Sigmoid colon (tissue), 7 donors: Measurements from ENCODE around the gene BCAS3. TPM values are rescaled to one million over a fixed set of nuclear protein-coding genes. Genes with fewer than 3 reads are reported as not detected.
A peak's percentile ranks its signal among the peaks of the same experiment; 100 is the strongest.

ENCODE experiments used
- DNase-seq: peaks from one replicate; pipeline ENCODE4 v3.0.0-alpha.2; 2019
- H3K27ac ChIP-seq, 4 donors: fragments of 200-600 bp; sonication (generic); one replicate each; pipeline ENCODE4 v1.5.1; 2016 to 2019; ENCODE audit warnings: mild to moderate bottlenecking in 1 of 4
- H3K27me3 ChIP-seq, 3 donors: fragments of 200-600 bp; sonication (generic); one replicate each; pipeline ENCODE4 v1.5.1; 2019; ENCODE audit warnings: mild to moderate bottlenecking in 1 of 3
- H3K36me3 ChIP-seq, 4 donors: fragments of 200-600 bp; sonication (generic); one replicate each; pipeline ENCODE4 v1.5.1; 2016 to 2019
- H3K4me1 ChIP-seq, 4 donors: fragments of 200-600 bp; sonication (generic); one replicate each; pipeline ENCODE4 v1.5.1; 2017 to 2019
- H3K4me3 ChIP-seq, 4 donors: fragments of 200-600 bp; sonication (generic); one replicate each; pipeline ENCODE4 v1.5.1; 2017 to 2019; ENCODE audit warnings: mild to moderate bottlenecking in 2 of 4, moderate library complexity in 1 of 4
- H3K9me3 ChIP-seq, 4 donors: fragments of 200-600 bp in 3 of 4; sonication (generic) in 3 of 4; one replicate each; pipeline versions ENCODE4 v1.5.1 to v1.6.1; 2013 to 2019
- EP300 ChIP-seq, 4 donors: sonication (generic); formaldehyde crosslinking; IDR thresholded peaks; one replicate each; pipeline ENCODE4 v1.6.1; 2017; ENCODE audit warnings: antibody characterized with exemption in 4 of 4
- POLR2A ChIP-seq, 2 donors: fragments of 450-650 bp; IDR thresholded peaks; one replicate each; pipeline ENCODE4 v1.6.1; 2016; ENCODE audit warnings: antibody characterized with exemption in 2 of 2, mild to moderate bottlenecking in 2 of 2, moderate library complexity in 2 of 2
- POLR2AphosphoS5 ChIP-seq, 4 donors: sonication (generic); formaldehyde crosslinking; IDR thresholded peaks; one replicate each; pipeline ENCODE4 v1.6.1; 2017; ENCODE audit warnings: antibody characterized with exemption in 4 of 4
- WGBS, 2 donors: extraction: QIAGEN DNeasy Blood & Tissue Kit; methylation state at CpG; one replicate each; pipeline ENCODE4 v1.1.7; 2013; 5-methylcytosine and 5-hydroxymethylcytosine counted together
- intact Hi-C: fragments of 100-400 bp; cut with DNase I; formaldehyde crosslinking; loops from one replicate; pipeline ENCODE4 v1.15.1; 2023
- polyA plus RNA-seq, 3 donors: library from polyadenylated mRNA; stranded (reverse); fragments of 200-250 nt; gene quantifications; one replicate each; pipeline ENCODE4 v1.2.3, GENCODE V29; 2013
- total RNA-seq, 4 donors: library from RNA; depleted of rRNA; stranded (reverse); fragments of >200 nt; gene quantifications; one replicate each; pipeline ENCODE4 v1.1.0, GENCODE V29; 2016
- TF ChIP-seq, protein P1 (sequence below), 4 experiments: fragments of 450-650 bp in 3 of 4; fragments of 200-600 bp in 1 of 4; IDR thresholded peaks; one replicate each; pipeline ENCODE4 v1.5.1; 2016 to 2019; ENCODE audit warnings: antibody characterized with exemption in 4 of 4, mild to moderate bottlenecking in 3 of 4, moderate library complexity in 2 of 4
- donor health status: healthy with polysubstance abuse.
- donor health status: Bipolar disorder and iron deficiency.
- donor health status: healthy.

The BCAS3 gene
- total and polyA plus RNA-seq, 7 donors: 6.3 to 38.5 (median 28.5) TPM

DNA sequence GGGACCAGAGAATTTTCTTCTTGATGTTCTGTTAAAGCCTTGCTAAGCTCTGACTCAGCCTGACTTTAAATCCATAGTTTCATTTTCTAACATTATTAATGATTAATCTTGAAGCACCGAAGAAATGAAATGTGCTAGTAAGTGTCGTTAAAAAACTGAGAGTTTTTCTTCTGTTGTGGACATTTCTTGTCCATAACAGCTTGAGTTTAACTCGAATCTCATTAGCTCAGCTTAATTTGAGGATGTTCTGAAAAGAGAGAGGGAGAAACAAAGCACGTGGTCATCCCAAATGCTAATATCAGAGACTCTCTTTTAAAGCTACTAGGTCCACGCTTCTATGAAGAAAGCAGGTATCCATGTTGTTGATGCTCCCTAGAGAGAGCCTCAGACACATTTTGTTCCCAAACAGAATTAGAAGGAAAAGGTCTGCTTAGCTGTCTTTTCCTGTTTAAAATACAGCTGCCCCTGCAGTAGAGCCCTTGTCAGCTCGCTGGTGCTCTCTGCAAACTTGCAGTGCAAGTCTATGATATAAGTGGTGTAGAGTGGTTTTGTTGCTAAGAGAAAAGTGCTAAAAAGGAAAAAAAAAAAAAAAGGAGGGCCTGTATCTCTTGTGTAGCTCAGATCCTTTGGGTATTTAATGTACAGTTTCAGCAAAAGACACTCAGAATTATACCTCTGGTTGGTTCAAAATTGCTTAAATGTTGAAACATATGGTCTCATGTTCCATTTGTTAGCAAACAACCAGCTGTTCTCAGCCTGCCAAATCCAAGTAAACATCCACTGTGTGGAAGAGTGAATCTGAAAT is 530.9 kb downstream of the BCAS3 start:
- H3K4me3 ChIP-seq: peak overlapping the region in 1 of 4 donors; percentile 12
- H3K27ac ChIP-seq: peak overlapping the region in 2 of 4 donors; percentile 40 to 71
- intact Hi-C loops: no loop called here
- peaks cover 0 to 12% (median 3%) of the 10 kb centered on the region in 4 donors for H3K4me1 ChIP-seq
- no peaks in the 10 kb centered on the region for H3K27me3 ChIP-seq
- H3K36me3 ChIP-seq: no peaks in the 10 kb centered on the region
- no peak for DNase-seq
- no peaks in the 10 kb centered on the region for H3K9me3 ChIP-seq
- 61 to 75% methylated on average over 6 of the region's 6 CpGs for WGBS, 2 donors
- TF ChIP-seq POLR2A (IDR thresholded peaks at IDR 0.05) (no peak), POLR2AphosphoS5 (IDR thresholded peaks at IDR 0.05) (no peak), EP300 (IDR thresholded peaks at IDR 0.05) (no peak)
- TF ChIP-seq, protein P1, sequence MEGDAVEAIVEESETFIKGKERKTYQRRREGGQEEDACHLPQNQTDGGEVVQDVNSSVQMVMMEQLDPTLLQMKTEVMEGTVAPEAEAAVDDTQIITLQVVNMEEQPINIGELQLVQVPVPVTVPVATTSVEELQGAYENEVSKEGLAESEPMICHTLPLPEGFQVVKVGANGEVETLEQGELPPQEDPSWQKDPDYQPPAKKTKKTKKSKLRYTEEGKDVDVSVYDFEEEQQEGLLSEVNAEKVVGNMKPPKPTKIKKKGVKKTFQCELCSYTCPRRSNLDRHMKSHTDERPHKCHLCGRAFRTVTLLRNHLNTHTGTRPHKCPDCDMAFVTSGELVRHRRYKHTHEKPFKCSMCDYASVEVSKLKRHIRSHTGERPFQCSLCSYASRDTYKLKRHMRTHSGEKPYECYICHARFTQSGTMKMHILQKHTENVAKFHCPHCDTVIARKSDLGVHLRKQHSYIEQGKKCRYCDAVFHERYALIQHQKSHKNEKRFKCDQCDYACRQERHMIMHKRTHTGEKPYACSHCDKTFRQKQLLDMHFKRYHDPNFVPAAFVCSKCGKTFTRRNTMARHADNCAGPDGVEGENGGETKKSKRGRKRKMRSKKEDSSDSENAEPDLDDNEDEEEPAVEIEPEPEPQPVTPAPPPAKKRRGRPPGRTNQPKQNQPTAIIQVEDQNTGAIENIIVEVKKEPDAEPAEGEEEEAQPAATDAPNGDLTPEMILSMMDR (IDR thresholded peaks at IDR 0.05): no peak

DNA sequence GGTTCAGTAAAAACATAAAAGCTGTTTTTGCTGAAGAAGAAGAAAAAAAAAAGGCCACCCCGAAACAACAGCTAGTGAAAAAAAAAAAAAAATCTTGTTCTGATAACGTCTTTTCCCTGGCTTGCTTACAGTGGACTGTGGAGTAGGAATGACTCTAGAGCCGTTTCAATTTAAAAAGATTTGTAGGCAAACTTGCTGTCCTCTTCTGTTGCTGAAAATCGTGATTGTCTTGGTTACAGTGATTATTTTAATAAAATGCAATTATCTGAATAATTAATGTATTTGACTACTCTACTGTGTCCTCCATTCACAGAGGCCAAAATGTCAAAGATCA is 531.4 kb downstream of the BCAS3 start:
- TF ChIP-seq, protein P1 (IDR thresholded peaks at IDR 0.05): no peak
- TF ChIP-seq POLR2AphosphoS5 (IDR thresholded peaks at IDR 0.05): no peak
- no peak for TF ChIP-seq EP300 (IDR thresholded peaks at IDR 0.05)
- TF ChIP-seq POLR2A (IDR thresholded peaks at IDR 0.05): no peak
- Histone ChIP-seq H3K27ac (peak overlapping the region in 1 of 4 donors; percentile 71), H3K4me1 (peaks cover 0 to 12% (median 3%) of the 10 kb centered on the region in 4 donors), H3K4me3 (no peak overlapping the region), H3K36me3 (no peaks in the 10 kb centered on the region), H3K9me3 (no peaks in the 10 kb centered on the region), H3K27me3 (no peaks in the 10 kb centered on the region)
- WGBS, 2 donors: 75% methylated on average over 4 of the region's 4 CpGs
- DNase-seq: no peak
- intact Hi-C loops: no loop called here

DNA sequence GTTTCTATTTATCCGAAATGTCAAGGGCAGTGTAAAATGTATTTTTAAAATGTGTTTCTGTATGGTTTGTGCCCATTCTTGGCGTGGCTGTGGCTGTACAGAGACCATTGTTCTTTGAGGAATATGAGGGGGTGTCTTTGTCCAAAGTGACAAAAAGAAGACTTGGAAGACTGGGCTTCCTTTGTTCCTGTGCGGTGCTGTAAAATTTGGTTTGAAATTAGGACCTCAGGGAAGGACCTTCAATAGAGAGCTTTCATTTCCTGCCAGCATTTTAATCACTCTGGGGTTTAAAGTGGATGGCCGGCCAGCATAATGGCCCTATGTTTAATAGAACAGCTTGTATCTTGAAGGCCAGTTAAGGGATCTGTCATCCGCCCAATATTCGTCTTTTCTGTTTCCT is 531.9 kb downstream of the BCAS3 start:
- DNase-seq: no peak
- Histone ChIP-seq H3K4me3 (no peak overlapping the region), H3K9me3 (no peaks in the 10 kb centered on the region), H3K4me1 (peaks cover 0 to 12% (median 3%) of the 10 kb centered on the region in 4 donors), H3K36me3 (no peaks in the 10 kb centered on the region), H3K27ac (peak overlapping the region in 2 of 4 donors; percentile 4 to 71), H3K27me3 (no peaks in the 10 kb centered on the region)
- 70 to 73% methylated on average over 6 of the region's 6 CpGs for WGBS, 2 donors
- intact Hi-C loops: no loop called here
- TF ChIP-seq POLR2A (IDR thresholded peaks at IDR 0.05): no peak
- TF ChIP-seq, protein P1 (IDR thresholded peaks at IDR 0.05): no peak
- TF ChIP-seq EP300 (IDR thresholded peaks at IDR 0.05): no peak
- TF ChIP-seq POLR2AphosphoS5 (IDR thresholded peaks at IDR 0.05): no peak

DNA sequence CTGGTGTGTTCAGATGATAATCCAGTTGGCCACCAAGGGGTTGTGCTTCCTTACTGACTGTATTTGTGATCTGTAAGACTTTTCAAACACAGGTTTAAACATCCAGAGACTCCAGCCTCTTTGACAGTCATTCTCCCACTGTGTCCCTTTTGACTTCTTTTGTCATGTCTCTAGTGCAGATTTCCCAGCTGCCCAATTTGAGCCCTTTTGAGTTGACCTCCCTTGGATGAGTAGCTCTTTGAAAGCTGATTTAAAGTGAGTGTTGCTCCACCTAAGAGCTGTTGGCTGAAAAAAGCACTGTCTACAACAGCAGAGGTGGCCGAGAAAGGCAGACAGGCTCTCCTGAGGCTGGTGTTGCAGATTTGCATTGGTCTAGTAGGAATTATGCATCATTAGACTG is 533.6 kb downstream of the BCAS3 start:
- peaks cover 0 to 12% (median 3%) of the 10 kb centered on the region in 4 donors for H3K4me1 ChIP-seq
- no peaks in the 10 kb centered on the region for H3K27me3 ChIP-seq
- no peak for TF ChIP-seq EP300 (IDR thresholded peaks at IDR 0.05)
- TF ChIP-seq, protein P1 (IDR thresholded peaks at IDR 0.05): no peak
- TF ChIP-seq POLR2AphosphoS5 (IDR thresholded peaks at IDR 0.05): no peak
- no peak for TF ChIP-seq POLR2A (IDR thresholded peaks at IDR 0.05)
- intact Hi-C loops: no loop called here
- H3K27ac ChIP-seq: no peak overlapping the region
- no peaks in the 10 kb centered on the region for H3K9me3 ChIP-seq
- WGBS, 2 donors: 94 to 98% methylated on average over 1 of the region's 1 CpG
- no peak for DNase-seq
- H3K36me3 ChIP-seq: no peaks in the 10 kb centered on the region
- no peak overlapping the region for H3K4me3 ChIP-seq
